H1 (cell line): ENCODE data around the gene MUC5AC.

Experiments
- EP300 ChIP-seq, 2 experiments: IDR thresholded peaks; 1 replicate in 1 of 2; 2 replicates in 1 of 2; pipeline ENCODE4 v1.6.1; 2011 to 2012; ENCODE audit warnings: low read depth in 2 of 2, low read length in 2 of 2, mild to moderate bottlenecking in 2 of 2, borderline replicate concordance in 1 of 2, inconsistent platforms in 1 of 2, moderate library complexity in 1 of 2
- JUND ChIP-seq: IDR thresholded peaks from 2 replicates; pipeline ENCODE4 v1.6.1; 2011; ENCODE audit warnings: mild to moderate bottlenecking, improper control_type of control experiment, low read length
- POLR2A ChIP-seq, 2 experiments: IDR thresholded peaks; 1 replicate in 1 of 2; 2 replicates in 1 of 2; pipeline ENCODE4 v1.6.1; 2011; ENCODE audit warnings: low read depth in 2 of 2, low read length in 2 of 2, mild to moderate bottlenecking in 2 of 2; ENCODE audit errors: control extremely low read depth in 1 of 2
- ZNF274 ChIP-seq: IDR thresholded peaks from 2 replicates; pipeline ENCODE4 v1.7.0; 2012; ENCODE audit warnings: low read length, borderline replicate concordance; ENCODE audit errors: extremely low read depth
- TF ChIP-seq, protein P1 (sequence below): IDR thresholded peaks from 2 replicates; pipeline ENCODE4 v1.6.1; 2012; ENCODE audit warnings: inconsistent platforms

DNA sequence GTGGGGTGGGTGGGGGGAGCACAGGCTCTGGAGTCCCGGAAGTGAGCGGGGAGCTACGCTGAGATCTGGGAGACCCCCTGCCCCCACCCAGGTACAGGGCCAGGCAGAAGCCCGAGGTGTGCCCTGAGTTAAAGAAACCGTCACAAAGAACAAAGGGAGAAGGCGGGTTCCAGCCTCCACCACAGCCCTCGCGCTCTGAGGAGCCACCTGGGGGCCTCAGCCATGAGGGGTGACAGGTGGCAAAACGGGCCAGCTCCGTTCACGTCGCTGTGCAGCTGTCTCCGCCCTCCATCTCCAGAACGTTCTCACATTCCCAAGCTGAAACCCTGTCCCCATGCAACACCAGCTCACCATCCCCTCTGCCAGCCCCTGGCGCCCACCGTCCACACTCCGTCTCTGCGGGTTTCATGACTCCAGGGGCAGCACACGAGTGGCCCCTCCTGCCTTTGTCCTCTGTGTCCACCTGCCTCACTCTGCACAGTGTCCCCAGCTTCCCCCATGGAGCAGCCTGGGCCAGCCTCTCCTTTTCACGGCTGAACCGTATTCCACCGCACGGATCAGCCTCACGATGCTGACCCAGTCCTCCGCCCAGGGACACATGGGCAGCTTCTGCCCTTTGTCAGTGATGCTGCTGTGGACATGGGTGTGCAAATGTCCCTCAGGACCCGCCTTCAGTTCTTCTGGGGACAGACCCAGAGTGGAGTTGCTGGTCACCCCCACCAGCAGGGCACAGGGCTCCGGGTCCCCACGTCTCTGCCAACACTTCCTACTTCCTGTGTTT is 63.4 kb downstream of the MUC5AC start:
- no peak for TF ChIP-seq POLR2A (IDR thresholded peaks at IDR 0.05; ENCODE audit: control extremely low read depth in 1 of 2, low read depth in 2 of 2, low read length in 2 of 2)
- no peak for TF ChIP-seq EP300 (IDR thresholded peaks at IDR 0.05; ENCODE audit: borderline replicate concordance in 1 of 2, low read depth in 2 of 2, low read length in 2 of 2)
- TF ChIP-seq, protein P1, sequence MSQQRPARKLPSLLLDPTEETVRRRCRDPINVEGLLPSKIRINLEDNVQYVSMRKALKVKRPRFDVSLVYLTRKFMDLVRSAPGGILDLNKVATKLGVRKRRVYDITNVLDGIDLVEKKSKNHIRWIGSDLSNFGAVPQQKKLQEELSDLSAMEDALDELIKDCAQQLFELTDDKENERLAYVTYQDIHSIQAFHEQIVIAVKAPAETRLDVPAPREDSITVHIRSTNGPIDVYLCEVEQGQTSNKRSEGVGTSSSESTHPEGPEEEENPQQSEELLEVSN, result no peak
- TF ChIP-seq ZNF274, result no peak
- no peak for TF ChIP-seq JUND
